ENCODE measurements around the gene AP2B1. TPM values are rescaled to one million over a fixed set of nuclear protein-coding genes. Genes with fewer than 3 reads are reported as not detected.

The AP2B1 gene
- total and polyA plus RNA-seq, 8 donors: 21.6 to 171 (median 57.2) TPM

GRCh38 chr17:35731917-35732805 lies 145.0 kb downstream of the AP2B1 start:
- H3K4me1 ChIP-seq: peaks cover 8 to 26% (median 21%) of the 10 kb centered on the region in 4 donors
- TF ChIP-seq POLR2A (IDR thresholded peaks at IDR 0.05) (no peak), EP300 (IDR thresholded peaks at IDR 0.05) (no peak), POLR2AphosphoS5 (IDR thresholded peaks at IDR 0.05) (no peak), CTCF (IDR thresholded peaks at IDR 0.05) (no peak)
- intact Hi-C loops (cut with DNase I; ENCODE audit: low total_unique reads): loop anchor here (10.0 kb wide), 1 partner anchor 117 kb away; no protein-coding TSS in a partner anchor
- H3K36me3 ChIP-seq: peaks cover 0 to 10% (median 9%) of the 10 kb centered on the region in 4 donors
- no peaks in the 10 kb centered on the region for H3K9me3 ChIP-seq
- 17 to 36% (median 28%) methylated on average over 22 to 47 of the region's 47 CpGs for WGBS, 5 donors
- H3K27ac ChIP-seq: peak overlapping the region in 2 of 5 donors; percentile 34 to 55
- no peak for DNase-seq
- peak overlapping the region; percentile 60 to 83 (median 72) for H3K4me3 ChIP-seq
- H3K27me3 ChIP-seq: peaks cover 0 to 14% (median 0%) of the 10 kb centered on the region in 3 donors

GRCh38 chr17:35732806-35733136 lies 145.6 kb downstream of the AP2B1 start:
- 57 to 78% (median 66%) methylated on average over 1 of the region's 1 CpG for WGBS, 5 donors
- intact Hi-C loops (cut with DNase I; ENCODE audit: low total_unique reads): loop anchor here (10.0 kb wide), 1 partner anchor 118 kb away; no protein-coding TSS in a partner anchor
- peaks cover 8 to 26% (median 21%) of the 10 kb centered on the region in 4 donors for H3K4me1 ChIP-seq
- peaks cover 0 to 6% (median 4%) of the 10 kb centered on the region in 4 donors for H3K36me3 ChIP-seq
- no peaks in the 10 kb centered on the region for H3K9me3 ChIP-seq
- H3K27me3 ChIP-seq: peaks cover 0 to 14% (median 0%) of the 10 kb centered on the region in 3 donors
- H3K27ac ChIP-seq: no peak overlapping the region
- no peak for DNase-seq
- no peak for TF ChIP-seq EP300 (IDR thresholded peaks at IDR 0.05)
- TF ChIP-seq POLR2AphosphoS5 (IDR thresholded peaks at IDR 0.05): no peak
- no peak for TF ChIP-seq POLR2A (IDR thresholded peaks at IDR 0.05)
- H3K4me3 ChIP-seq: peak overlapping the region in 1 of 4 donors; percentile 73

- DNase-seq: no peak
- H3K27me3 ChIP-seq: peaks cover 0 to 16% (median 0%) of the 10 kb centered on the region in 3 donors
- peaks cover 8 to 26% (median 21%) of the 10 kb centered on the region in 4 donors for H3K4me1 ChIP-seq
- peaks cover 0 to under 1% (median 0%) of the 10 kb centered on the region in 4 donors for H3K36me3 ChIP-seq
- intact Hi-C loops (cut with DNase I; ENCODE audit: low total_unique reads): loop anchor here (10.0 kb wide), 1 partner anchor 119 kb away; no protein-coding TSS in a partner anchor
- no peaks in the 10 kb centered on the region for H3K9me3 ChIP-seq
- no peak overlapping the region for H3K27ac ChIP-seq
- TF ChIP-seq POLR2A (IDR thresholded peaks at IDR 0.05): no peak
- TF ChIP-seq CTCF (IDR thresholded peaks at IDR 0.05): no peak
- TF ChIP-seq EP300 (IDR thresholded peaks at IDR 0.05): no peak
- TF ChIP-seq POLR2AphosphoS5 (IDR thresholded peaks at IDR 0.05): no peak
- no peak overlapping the region for H3K4me3 ChIP-seq
- WGBS, 5 donors: 81 to 88% (median 86%) methylated on average over 6 of the region's 6 CpGs
Observed at GRCh38 chr17:35733366-35733765, 146.2 kb downstream of the AP2B1 start.

- Histone ChIP-seq H3K27me3 (peaks cover 0 to 24% (median 0%) of the 10 kb centered on the region in 3 donors), H3K27ac (no peak overlapping the region), H3K4me1 (peaks cover 8 to 26% (median 21%) of the 10 kb centered on the region in 4 donors), H3K36me3 (no peaks in the 10 kb centered on the region), H3K4me3 (no peak overlapping the region), H3K9me3 (no peaks in the 10 kb centered on the region)
- intact Hi-C loops (cut with DNase I; ENCODE audit: low total_unique reads): loop anchor here (10.0 kb wide), 1 partner anchor 120 kb away; no protein-coding TSS in a partner anchor
- no peak for TF ChIP-seq POLR2A (IDR thresholded peaks at IDR 0.05)
- no peak for TF ChIP-seq POLR2AphosphoS5 (IDR thresholded peaks at IDR 0.05)
- TF ChIP-seq EP300 (IDR thresholded peaks at IDR 0.05): no peak
- no peak for TF ChIP-seq CTCF (IDR thresholded peaks at IDR 0.05)
- DNase-seq: peak in 1 of 2 donors; percentile 17
- 79 to 89% (median 84%) methylated on average over 7 of the region's 7 CpGs for WGBS, 5 donors
Observed at GRCh38 chr17:35734396-35734795, 147.3 kb downstream of the AP2B1 start.

All from stomach (tissue), 9 donors.